ENCODE data around the gene KY. TPM values are rescaled to one million over a fixed set of nuclear protein-coding genes. Genes with fewer than 3 reads are reported as not detected.

KY gene
- total and polyA plus RNA-seq, 2 of the 8 experiments (the other 6 are each of a cell fraction or from before 2014, with no cell fraction given): not detected

- Histone ChIP-seq H3K79me2 (ENCODE audit: control insufficient read depth in 1 of 2, insufficient read depth in 2 of 2, low read length in 2 of 2) (no peaks in the 10 kb centered on the region), H3K9me3 (ENCODE audit: insufficient read depth in 2 of 2, low read depth in 1 of 2, low read length in 1 of 2) (peaks cover 2 to 5% of the 10 kb centered on the region in 2 experiments; a peak in 3 of 4 replicates), H3K4ac (replicated peaks; ENCODE audit: insufficient read length, low read depth, low read length) (no peak overlapping the region), H3K27ac (ENCODE audit: low read depth, low read length) (no peak overlapping the region), H3K23me2 (ENCODE audit: low read depth, low read length) (no peaks in the 10 kb centered on the region), H3K4me2 (ENCODE audit: insufficient read depth in 1 of 2, low read depth in 2 of 2, low read length in 2 of 2) (no peak overlapping the region), H3K79me1 (ENCODE audit: low read depth, low read length) (no peaks in the 10 kb centered on the region), H3K18ac (ENCODE audit: extremely low read depth, low read length) (no peak overlapping the region), H3K14ac (ENCODE audit: insufficient read length) (no peak overlapping the region), H4K20me1 (replicated peaks in 1 of 2; ENCODE audit: control insufficient read depth in 1 of 2, insufficient read depth in 2 of 2, low read length in 2 of 2) (no peaks in the 10 kb centered on the region), H4K5ac (ENCODE audit: insufficient read length, low read depth, low read length) (no peak overlapping the region), H3K4me3 (ENCODE audit: extremely low read depth in 1 of 4, insufficient read depth in 2 of 4, low read depth in 3 of 4, low read length in 4 of 4) (no peak overlapping the region), H3K4me1 (replicated peaks in 1 of 4; ENCODE audit: control insufficient read depth in 3 of 4, insufficient read depth in 4 of 4, low read length in 3 of 4) (no peaks in the 10 kb centered on the region), H2BK12ac (ENCODE audit: low read depth, low read length) (no peak overlapping the region), H3K23ac (ENCODE audit: insufficient read length) (no peak overlapping the region), H4K91ac (replicated peaks; ENCODE audit: insufficient read length, low read length) (no peak overlapping the region), H2AK5ac (ENCODE audit: low read depth, low read length) (no peak overlapping the region), H2BK120ac (replicated peaks; ENCODE audit: low read depth, low read length) (no peak overlapping the region), H4K8ac (ENCODE audit: extremely low read depth, insufficient read depth, low read length) (no peak overlapping the region), H2BK20ac (ENCODE audit: low read length) (no peak overlapping the region), H2AFZ (ENCODE audit: low read length) (no peak overlapping the region), H3K27me3 (replicated peaks in 1 of 4; ENCODE audit: control insufficient read depth in 3 of 4, extremely low read depth in 1 of 4, insufficient read depth in 3 of 4, low read length in 3 of 4) (no peaks in the 10 kb centered on the region), H2BK15ac (ENCODE audit: low read length) (no peak overlapping the region), H2BK5ac (ENCODE audit: low read depth, low read length) (no peak overlapping the region), H3K9ac (replicated peaks in 1 of 4; ENCODE audit: extremely low read depth in 1 of 4, low read depth in 3 of 4, low read length in 3 of 4) (no peak overlapping the region), H3K56ac (replicated peaks; ENCODE audit: insufficient read length, low read depth, low read length) (no peak overlapping the region), H3K36me3 (ENCODE audit: control insufficient read depth in 2 of 4, insufficient read depth in 4 of 4, low read length in 3 of 4) (no peaks in the 10 kb centered on the region)
- DNase-seq (ENCODE audit: low read depth in 1 of 2, low spot score in 2 of 2): no peak
- 85% methylated on average over 6 of the region's 6 CpGs; no CpG with 5 or more reads in 1 of the 2 experiments for WGBS, 2 experiments (ENCODE audit: extremely low coverage in 1 of 2, insufficient coverage in 1 of 2, insufficient read length in 1 of 2, insufficient replicate concordance in 2 of 2, low coverage in 1 of 2, low lambda C conversion rate in 2 of 2, missing lambda C conversion rate in 1 of 2)
- CTCF ChIA-PET (ENCODE audit: partially characterized antibody): interaction anchor here (1.1 to 1.5 kb wide), 3 partner anchors 37 to 1479 kb away, joined by 3 read pairs; no protein-coding TSS in a partner anchor
- no peak for FAIRE-seq
- POLR2A ChIA-PET (ENCODE audit: partially characterized antibody): no interaction called here
- no peak for TF ChIP-seq CHD2 (IDR thresholded peaks at IDR 0.05; ENCODE audit: low read length)
- TF ChIP-seq ATF3 (IDR thresholded peaks at IDR 0.05; ENCODE audit: insufficient read depth, low read depth, low read length): no peak
- TF ChIP-seq KDM5A (IDR thresholded peaks at IDR 0.05; ENCODE audit: low read length): no peak
- TF ChIP-seq SP1 (IDR thresholded peaks at IDR 0.05; ENCODE audit: low read depth, low read length): no peak
Measured at GRCh38 chr3:134563601-134564000, 87.2 kb downstream of the KY start.

All from H1 (cell line).